ENCODE results near the gene CADM2. TPM values are rescaled to one million over a fixed set of nuclear protein-coding genes. Genes with fewer than 3 reads are reported as not detected.

CADM2 gene
- total RNA-seq, 1 experiment from 2014 or later = 10.9 TPM

GRCh38 chr3:85433319-85433718 lies 474.5 kb downstream of the CADM2 start:
- no peaks in the 10 kb centered on the region for H3K27me3 ChIP-seq (ENCODE audit: insufficient read depth, low read length)
- H2BK12ac ChIP-seq (ENCODE audit: insufficient read length, low read depth, low read length) = no peak overlapping the region
- H3K79me2 ChIP-seq (ENCODE audit: insufficient read depth, low read length) = no peaks in the 10 kb centered on the region
- no peak overlapping the region for H2BK15ac ChIP-seq (ENCODE audit: low read depth, low read length)
- H3K4me1 ChIP-seq (ENCODE audit: insufficient read depth, low read length) = peaks cover 3% of the 10 kb centered on the region; the same call in 1 of the 2 replicates
- H4K91ac ChIP-seq (ENCODE audit: insufficient read length, low read depth, low read length) = no peak overlapping the region
- DNase-seq = no peak
- no peak overlapping the region for H3T11ph ChIP-seq (ENCODE audit: low read length)
- H3K23me2 ChIP-seq (ENCODE audit: insufficient read length, low read depth, low read length, poor library complexity, severe bottlenecking) = no peaks in the 10 kb centered on the region
- no peak overlapping the region for H3K4me2 ChIP-seq (ENCODE audit: insufficient read depth, insufficient read length, low read length)
- no peak overlapping the region for H3K27ac Mint-ChIP-seq
- H3K18ac ChIP-seq (ENCODE audit: insufficient read length, low read depth, low read length) = no peak overlapping the region
- H3K9ac ChIP-seq (ENCODE audit: extremely low read depth, insufficient read length, low read length) = no peak overlapping the region
- no peak overlapping the region for H3K23ac ChIP-seq (ENCODE audit: insufficient read length, low read depth, low read length)
- no peak overlapping the region for H3K4ac ChIP-seq (ENCODE audit: low read depth, low read length)
- H4K20me1 ChIP-seq (ENCODE audit: control insufficient read depth, insufficient read depth, insufficient read length) = no peaks in the 10 kb centered on the region
- H2AFZ ChIP-seq (ENCODE audit: low read length) = no peak overlapping the region
- no peaks in the 10 kb centered on the region for H3K79me1 ChIP-seq (ENCODE audit: insufficient read depth, low read depth, low read length, poor library complexity, severe bottlenecking)
- no peak overlapping the region for H2BK5ac ChIP-seq (ENCODE audit: insufficient read length, low read length)
- WGBS (ENCODE audit: extremely low coverage, insufficient read length, low lambda C conversion rate) = no CpG with 5 or more reads among the region's 2 CpGs
- no peaks in the 10 kb centered on the region for H3K9me3 ChIP-seq (ENCODE audit: control insufficient read depth, low read depth, low read length)
- H4K8ac ChIP-seq (replicated peaks; ENCODE audit: insufficient read length, low read depth, low read length) = no peak overlapping the region
- H3K9me3 Mint-ChIP-seq = peaks cover 5 to 6% of the 10 kb centered on the region in 2 experiments; a peak in 4 of 5 replicates
- no peak overlapping the region for H3K14ac ChIP-seq (ENCODE audit: insufficient read depth, low read length)
- H2BK120ac ChIP-seq (ENCODE audit: low read depth, low read length, poor library complexity, severe bottlenecking) = no peak overlapping the region
- H3K27me3 Mint-ChIP-seq (ENCODE audit: low read depth) = no peaks in the 10 kb centered on the region
- H3K27ac ChIP-seq (ENCODE audit: insufficient read length, low read depth, low read length) = no peak overlapping the region
- no peak overlapping the region for H2AK5ac ChIP-seq (ENCODE audit: insufficient read length, low read length)
- no peak overlapping the region for H3K56ac ChIP-seq (ENCODE audit: insufficient read length, low read depth, low read length)
- H3K4me1 Mint-ChIP-seq = peaks cover 0 to 4% of the 10 kb centered on the region in 2 experiments; a peak in 1 of 4 replicates
- H3K36me3 Mint-ChIP-seq (ENCODE audit: insufficient read depth in 1 of 3, low read depth in 3 of 3) = peaks cover 0 to 3% (median 0%) of the 10 kb centered on the region in 3 experiments; a peak in 2 of 7 replicates
- H3K4me3 Mint-ChIP-seq = no peak overlapping the region
- no peak overlapping the region for H4K5ac ChIP-seq (ENCODE audit: insufficient read length, low read depth, low read length)
- no peak for TF ChIP-seq CTCF (conservative IDR thresholded peaks at IDR 0.05)
- no peak overlapping the region for H2BK20ac ChIP-seq (ENCODE audit: low read depth, low read length, poor library complexity, severe bottlenecking)

Data from H9 (cell line).